Suppressor macrophage (primary cell): ENCODE results near the gene NHLRC3.
"Not testable (repeated sequence)": the region's sequence is repeated elsewhere in the genome, so short reads cannot be mapped to it uniquely, and the experiment has no call there.

ENCODE experiments used
- DNase-seq, 4 experiments: peaks; one replicate each; pipeline ENCODE4 v3.0.0-alpha.2; 2020 to 2022

NHLRC3 gene

DNA sequence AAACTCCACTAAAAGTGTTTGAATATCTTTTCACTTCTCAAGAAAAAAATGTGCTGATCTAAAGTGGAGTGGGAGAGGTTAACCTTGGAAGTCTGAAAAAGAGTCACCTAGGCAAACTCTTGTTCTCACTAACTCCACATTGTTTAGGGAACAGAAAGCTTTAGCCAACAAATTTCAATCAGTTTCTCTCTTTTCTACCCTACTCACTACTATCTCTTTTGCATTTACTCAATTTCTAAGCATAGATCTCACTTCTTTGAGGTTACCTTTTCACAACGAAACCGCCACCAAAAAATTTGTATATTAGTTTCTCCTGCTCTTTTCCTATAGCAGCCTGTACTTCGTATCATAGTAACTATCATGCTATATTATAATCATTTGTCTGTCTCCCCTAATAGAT is 6.3 kb downstream of the NHLRC3 start:
- no peak for DNase-seq

DNA sequence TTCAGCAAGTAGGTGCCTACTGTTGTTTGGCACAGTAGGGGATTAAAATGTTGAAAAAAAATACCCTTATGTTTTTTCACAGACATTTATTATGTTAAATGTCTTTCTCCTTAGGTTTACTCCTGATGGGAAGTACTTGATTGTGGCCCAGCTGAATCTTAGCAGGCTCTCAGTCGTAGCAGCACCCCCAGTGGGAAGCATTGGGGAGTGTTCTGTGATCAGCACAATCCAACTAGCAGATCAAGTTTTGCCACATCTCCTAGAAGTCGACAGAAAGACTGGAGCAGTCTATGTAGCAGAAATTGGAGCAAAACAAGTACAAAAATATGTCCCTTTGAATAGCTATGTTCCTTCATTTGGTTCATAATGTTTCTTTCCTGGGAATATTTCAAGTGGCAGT is 9.3 kb downstream of the NHLRC3 start:
- no peak for DNase-seq

DNA sequence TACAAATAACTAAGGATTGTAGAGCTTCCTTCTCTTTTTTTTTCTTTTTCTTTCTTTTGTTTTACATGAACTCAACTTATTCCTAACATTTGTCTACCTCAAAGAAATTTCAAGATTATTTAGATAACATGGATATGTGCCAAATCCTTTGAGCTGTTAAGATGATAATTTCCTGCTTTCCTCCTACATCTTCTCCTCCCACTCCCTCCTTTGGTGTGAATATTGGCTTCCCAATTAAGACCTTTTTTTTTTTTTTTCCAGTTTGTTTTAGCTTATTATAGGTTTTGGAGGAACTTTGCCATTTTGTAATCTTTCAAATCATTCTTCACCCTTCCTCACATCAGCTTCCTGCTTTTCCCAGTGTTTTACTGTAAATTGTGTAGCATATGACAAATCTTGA is 10.6 kb downstream of the NHLRC3 start:
- no peak for DNase-seq

DNA sequence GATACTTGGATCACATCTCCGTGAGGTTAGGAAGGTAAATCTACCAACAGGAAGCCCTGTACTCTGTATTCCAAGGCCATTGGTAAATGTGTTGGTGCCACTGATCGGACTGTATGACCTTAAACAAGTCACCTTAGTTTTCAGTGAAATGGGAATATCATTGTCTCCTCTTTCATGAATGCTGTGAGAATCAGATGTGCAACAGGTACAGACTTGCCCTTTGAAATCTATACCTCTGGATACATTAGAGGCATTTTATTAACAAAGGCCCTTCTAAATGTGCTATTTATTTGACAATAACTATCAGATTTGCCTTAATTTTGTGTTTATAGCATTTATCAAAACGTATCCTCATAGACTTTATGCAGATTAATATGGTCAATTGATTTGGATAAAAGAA is 11.0 kb downstream of the NHLRC3 start:
- no peak for DNase-seq

DNA sequence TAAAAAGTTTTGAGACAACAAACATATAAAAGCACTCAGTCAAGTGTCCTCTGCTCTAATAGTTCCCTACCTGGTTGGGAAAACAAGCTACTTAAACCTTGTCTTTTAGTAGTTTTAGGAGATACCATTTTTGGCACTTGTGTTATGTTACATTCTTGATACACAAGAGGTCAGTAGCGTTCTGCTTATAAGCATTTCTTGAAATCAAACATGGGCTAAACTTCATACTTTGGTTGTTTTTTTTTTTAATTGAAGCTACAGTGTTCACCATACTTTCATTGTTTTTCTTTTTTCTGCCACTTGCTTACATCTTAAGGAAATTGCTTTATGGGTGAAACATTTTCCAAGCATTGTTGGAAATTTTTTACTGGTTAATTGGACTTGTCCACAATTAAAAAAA is 12.9 kb downstream of the NHLRC3 start:
- peak in 2 of 4 experiments; percentile 33 to 37 for DNase-seq

DNA sequence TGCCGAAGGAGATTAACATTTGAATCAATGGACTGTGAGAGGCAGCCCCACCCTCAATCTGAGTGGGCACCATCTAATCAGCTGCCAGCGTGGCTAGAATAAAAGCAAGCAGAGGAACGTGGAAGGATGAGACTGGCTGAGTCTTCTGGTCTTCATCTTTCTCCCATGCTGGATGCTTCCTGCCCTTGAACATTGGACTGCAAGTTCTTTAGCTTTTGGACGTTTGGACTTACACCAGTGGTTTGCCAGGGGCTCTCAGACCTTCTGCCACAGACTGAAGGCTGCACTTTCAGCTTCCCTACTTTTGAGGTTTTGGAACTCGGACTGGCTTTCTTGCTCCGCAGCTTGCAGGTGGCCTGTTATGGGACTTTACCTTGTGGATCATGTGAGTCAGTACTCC is 14.7 kb downstream of the NHLRC3 start:
- no peak for DNase-seq

DNA sequence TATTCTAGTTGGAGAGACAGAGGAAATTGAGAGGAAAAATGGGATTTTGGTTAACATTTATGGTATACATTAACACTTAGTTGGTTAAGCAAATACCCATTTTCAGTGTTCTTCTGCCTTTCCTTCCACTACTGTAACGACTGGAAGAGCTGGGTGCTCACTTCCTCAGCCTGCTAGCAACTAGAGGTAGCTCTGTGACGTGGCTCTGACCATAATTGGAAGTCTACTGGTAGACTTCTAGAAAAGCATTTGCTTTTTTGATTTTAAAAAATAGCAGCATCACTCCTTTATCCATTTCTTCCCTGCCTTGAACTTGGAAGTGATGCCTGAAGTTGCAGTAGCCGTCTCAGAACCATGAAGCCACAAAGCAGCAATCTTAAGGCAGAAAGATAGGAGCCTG is 15.9 kb downstream of the NHLRC3 start:
- peak in 2 of 4 experiments; percentile 9 to 12 for DNase-seq

DNA sequence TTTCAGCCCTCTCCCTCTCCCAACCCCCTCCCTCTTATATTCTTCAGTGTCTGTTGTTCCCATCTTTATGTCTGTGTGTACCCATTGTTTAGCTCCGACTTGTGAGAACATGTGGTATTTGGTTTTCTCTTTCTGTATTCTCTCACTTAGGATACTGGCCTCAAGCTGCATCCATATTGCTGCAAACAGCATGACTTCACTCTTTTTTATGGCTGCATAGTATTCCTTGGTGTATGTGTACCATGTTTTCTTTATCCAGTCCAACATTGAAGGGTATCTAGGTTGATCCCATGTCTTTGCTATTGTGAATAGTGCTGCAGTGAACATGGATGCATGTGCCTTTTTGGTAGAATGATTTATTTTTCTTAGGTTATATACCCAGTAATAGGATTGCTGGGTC is 17.8 kb downstream of the NHLRC3 start:
- no peak for DNase-seq

DNA sequence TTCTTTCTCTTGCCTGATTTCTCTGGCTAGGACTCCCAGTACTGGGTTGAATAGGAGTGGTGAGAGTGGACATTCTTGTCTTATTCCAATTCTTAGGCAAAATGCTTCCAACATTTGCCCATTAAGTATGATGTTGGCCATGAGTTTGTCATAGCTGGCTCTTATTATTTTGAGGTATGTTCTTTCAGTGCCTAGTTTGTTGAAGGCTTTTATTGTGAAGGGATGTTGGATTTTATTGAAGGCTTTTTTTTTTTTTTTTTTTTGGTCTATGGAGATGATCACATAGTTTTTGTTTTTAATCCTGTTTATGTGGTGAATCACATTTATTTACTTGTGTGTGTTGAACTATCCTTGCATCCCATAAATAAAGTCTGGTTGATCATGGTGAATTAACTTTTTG is 19.8 kb downstream of the NHLRC3 start:
- no peak for DNase-seq

DNA sequence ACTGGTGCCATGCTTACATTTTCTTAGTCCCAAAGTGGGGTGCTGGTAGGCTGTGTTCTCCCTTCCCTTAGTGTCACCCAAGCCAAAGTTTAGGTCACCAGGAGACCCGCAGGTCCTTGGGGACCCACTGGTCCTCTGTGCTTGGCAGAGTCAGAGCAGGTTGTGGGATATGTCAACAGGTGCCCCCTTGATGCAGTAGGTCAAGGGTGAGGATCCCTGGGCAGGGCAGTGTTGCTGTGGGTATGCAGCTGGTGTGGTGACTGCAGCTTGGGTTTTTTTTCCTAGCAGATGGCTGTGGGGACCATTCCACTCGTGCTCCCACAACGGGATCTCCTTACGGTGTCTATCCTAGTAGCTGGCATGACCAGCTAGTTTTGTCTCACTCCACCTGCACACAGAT is 23.7 kb downstream of the NHLRC3 start:
- no peak for DNase-seq

DNA sequence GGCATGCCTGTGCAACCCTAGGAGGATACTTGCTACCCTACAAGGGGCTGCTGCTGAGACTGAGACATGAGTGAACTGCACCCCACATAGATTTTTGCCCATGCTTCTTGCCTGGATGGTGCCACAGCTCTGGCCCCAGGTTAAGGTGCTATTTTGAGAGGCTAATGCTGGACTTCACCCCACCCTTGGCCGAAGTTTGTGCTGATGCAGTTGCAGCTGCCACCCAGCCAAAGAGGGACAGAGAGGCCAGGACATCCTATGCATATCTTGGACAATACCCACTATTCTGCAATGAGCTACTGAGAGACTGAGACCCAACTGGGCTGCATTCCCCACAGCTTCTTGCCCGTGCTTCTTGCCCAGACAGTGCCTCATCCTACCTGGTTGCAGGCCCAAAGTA is 34.6 kb downstream of the NHLRC3 start:
- DNase-seq, result no peak

DNA sequence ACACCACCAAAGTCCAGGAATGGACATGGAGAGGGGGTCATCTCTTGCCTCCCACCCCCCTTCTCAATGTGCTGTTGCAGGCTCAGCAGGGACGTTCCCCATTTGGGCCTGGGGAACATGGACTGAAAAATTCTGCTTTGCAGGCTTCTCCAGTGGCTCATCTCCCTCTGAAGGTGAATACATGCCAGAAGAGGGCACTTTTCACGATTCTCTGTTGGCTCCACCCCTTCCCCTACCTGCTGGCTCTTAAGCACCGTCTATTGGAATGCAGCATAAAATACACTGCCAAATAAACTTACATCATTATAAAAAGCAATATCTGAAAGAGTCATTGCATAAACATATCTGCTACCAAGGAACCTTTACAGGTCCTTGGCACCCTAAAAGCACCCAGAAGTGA is 35.7 kb downstream of the NHLRC3 start:
- no peak for DNase-seq

DNA sequence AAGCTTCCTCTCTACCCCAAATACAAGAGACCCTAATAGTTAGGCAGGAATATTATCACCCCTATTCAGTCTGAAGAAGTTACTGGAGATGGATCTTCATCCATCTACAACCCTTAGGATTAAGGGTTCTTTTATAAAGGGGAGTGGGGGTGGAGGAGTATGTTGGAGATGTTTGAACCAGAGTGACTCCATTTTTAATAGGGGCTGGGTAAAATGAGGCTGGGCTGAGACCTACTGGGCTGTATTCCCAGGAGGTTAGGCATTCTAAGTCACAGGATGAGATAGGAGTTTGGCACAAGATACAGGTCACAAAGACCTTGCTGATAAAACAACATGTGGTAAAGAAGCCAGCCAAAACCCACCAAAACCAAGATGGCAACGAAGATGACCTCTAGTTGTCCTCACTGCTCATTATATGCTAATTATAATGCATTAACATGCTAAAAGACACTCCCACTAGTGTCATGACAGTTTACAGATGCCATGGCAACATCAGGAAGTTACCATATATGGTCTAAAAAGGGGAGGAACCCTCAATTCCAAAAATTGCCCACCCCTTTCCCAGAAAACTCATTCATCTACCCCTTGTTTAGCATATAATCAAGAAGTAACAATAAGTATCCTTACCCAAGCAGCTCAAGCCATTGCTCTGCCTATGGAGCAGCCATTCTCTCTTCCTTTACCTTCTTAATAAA is 48.1 kb downstream of the NHLRC3 start:
- not testable (repeated sequence) for DNase-seq

DNA sequence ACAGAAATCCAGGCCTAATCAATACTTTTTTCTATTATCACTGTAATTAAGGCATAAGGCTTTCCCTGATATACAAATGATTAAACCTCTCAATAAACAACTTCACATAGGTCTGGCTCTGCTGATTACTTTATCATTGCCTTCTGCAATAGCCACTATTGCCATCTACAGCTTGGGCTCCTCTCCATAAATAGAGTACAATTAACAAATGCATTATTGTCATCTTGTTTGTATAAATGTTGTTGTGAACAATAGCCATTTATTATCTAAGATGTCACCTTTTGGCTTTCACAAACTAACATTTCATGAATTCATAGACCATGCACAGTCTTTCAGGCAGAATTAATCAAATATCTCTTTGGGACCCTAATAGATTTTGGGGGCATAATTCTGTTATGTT is 53.3 kb downstream of the NHLRC3 start:
- DNase-seq, result no peak

DNA sequence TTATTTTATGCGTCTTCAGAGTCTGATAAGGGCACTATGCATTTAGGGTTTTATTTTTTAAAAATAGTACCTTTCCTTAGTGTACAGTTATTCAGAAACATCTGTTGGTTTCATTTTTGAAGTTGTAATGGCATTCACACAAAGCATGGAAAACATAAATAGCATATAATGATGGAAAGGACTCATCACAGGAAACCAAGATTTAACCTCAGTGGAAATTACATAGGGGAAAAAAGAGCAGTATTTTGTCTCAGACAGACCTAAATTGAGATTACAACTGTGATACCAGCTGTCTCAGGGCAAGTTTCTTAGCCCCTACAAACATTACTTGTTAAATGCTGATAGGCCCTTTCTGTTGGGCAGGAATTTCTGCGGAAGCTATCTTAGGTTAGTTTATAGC is 57.2 kb downstream of the NHLRC3 start:
- no peak for DNase-seq

DNA sequence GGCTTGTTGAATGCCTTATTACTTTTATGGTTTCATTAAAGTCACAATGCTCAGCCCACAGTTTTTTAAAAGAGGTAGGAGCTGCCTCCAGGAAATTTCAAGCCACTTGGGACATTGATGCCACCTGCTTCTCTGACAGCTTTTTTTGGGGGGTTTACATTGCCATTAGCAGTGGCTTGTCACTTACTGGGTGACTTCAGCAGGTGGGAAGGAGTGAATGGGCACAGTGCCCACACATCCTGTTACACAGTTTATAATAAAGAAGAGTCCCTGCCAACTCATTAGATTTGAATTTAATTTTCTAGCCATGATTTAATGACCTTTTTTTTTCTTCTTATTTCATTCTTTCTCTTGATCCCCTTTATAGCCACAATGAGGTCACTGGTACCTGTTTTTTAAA is 61.0 kb downstream of the NHLRC3 start:
- DNase-seq, result no peak
